Uterus (tissue), 4 donors: ENCODE measurements around the gene NOTCH2. TPM values are rescaled to one million over a fixed set of nuclear protein-coding genes. Genes with fewer than 3 reads are reported as not detected.

Source experiments
- DNase-seq, 2 donors: peaks; one replicate each; pipeline ENCODE4 v3.0.0-alpha.2; 2019 to 2020
- H3K27ac ChIP-seq, 2 donors: fragments of 200-600 bp; sonication (generic); 1 replicate in 1 of 2; 2 replicates in 1 of 2; pipeline ENCODE4 v1.5.1; 2016 to 2018
- H3K27me3 ChIP-seq, 2 donors: fragments of 200-600 bp; sonication (generic); one replicate each; pipeline ENCODE4 v1.5.1; 2018 to 2019; ENCODE audit warnings: control low read depth in 1 of 2
- H3K36me3 ChIP-seq, 2 donors: fragments of 200-600 bp; sonication (generic); one replicate each; pipeline ENCODE4 v1.5.1; 2019; ENCODE audit warnings: control low read depth in 1 of 2
- H3K4me1 ChIP-seq, 2 donors: fragments of 200-600 bp; sonication (generic); one replicate each; pipeline ENCODE4 v1.5.1; 2018 to 2019; ENCODE audit warnings: control low read depth in 1 of 2
- H3K4me3 ChIP-seq, 2 donors: fragments of 200-600 bp; sonication (generic); 1 replicate in 1 of 2; 2 replicates in 1 of 2; pipeline ENCODE4 v1.5.1; 2018 to 2019; ENCODE audit warnings: mild to moderate bottlenecking in 1 of 2
- H3K9me3 ChIP-seq, 2 donors: fragments of 200-600 bp; sonication (generic); one replicate each; pipeline ENCODE4 v1.5.1; 2019; ENCODE audit warnings: control low read depth in 1 of 2
- POLR2A ChIP-seq, 2 donors: fragments of 450-650 bp; IDR thresholded peaks; one replicate each; pipeline ENCODE4 v1.6.1; 2016; ENCODE audit warnings: antibody characterized with exemption in 2 of 2, mild to moderate bottlenecking in 1 of 2, moderate library complexity in 1 of 2
- intact Hi-C: fragments of 100-400 bp; cut with DNase I; formaldehyde crosslinking; loops from one replicate; pipeline ENCODE4 v1.15.1; 2023; ENCODE audit warnings: low total_unique reads
- total RNA-seq, 4 donors: library from RNA; depleted of rRNA in 3 of 4; stranded (reverse); fragments of >200 nt in 3 of 4; gene quantifications; one replicate each; pipeline versions ENCODE4 v1.1.0 to v1.2.4, GENCODE V29; 2014 to 2023
- TF ChIP-seq, protein P1 (sequence below), 4 experiments: fragments of 200-600 bp in 2 of 4; fragments of 450-650 bp in 2 of 4; sonication (generic) in 2 of 4; IDR thresholded peaks; one replicate each; pipeline ENCODE4 v1.5.1; 2016 to 2019; ENCODE audit warnings: antibody characterized with exemption in 4 of 4, mild to moderate bottlenecking in 2 of 4, moderate library complexity in 1 of 4
- donor health status: DM: yes; HTN: yes; CAD: no.

Gene NOTCH2
- total RNA-seq, 4 donors from 2014 or later = 33.8 to 266 (median 87.7) TPM

DNA sequence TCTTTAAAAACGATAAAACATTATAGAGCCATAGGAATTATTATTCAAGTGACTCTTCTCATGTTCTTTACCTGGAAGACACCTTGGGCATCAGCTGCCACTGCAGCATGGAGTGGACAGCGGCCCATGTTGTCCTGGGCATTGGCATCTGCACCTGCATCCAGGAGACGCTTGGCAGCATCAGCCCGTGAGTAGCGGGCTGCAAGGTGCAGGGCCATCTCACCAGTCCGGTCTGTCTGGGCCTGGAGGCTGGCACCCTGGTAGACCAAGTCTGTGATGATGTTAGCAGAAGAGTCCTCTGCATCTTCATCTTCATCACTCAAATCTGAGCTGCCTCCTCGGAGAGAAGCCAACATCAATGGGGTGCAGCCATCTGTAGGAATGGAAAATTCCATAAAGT lies 150.2 kb downstream of the NOTCH2 start:
- no peak for TF ChIP-seq POLR2A (IDR thresholded peaks at IDR 0.05)
- TF ChIP-seq, protein P1, sequence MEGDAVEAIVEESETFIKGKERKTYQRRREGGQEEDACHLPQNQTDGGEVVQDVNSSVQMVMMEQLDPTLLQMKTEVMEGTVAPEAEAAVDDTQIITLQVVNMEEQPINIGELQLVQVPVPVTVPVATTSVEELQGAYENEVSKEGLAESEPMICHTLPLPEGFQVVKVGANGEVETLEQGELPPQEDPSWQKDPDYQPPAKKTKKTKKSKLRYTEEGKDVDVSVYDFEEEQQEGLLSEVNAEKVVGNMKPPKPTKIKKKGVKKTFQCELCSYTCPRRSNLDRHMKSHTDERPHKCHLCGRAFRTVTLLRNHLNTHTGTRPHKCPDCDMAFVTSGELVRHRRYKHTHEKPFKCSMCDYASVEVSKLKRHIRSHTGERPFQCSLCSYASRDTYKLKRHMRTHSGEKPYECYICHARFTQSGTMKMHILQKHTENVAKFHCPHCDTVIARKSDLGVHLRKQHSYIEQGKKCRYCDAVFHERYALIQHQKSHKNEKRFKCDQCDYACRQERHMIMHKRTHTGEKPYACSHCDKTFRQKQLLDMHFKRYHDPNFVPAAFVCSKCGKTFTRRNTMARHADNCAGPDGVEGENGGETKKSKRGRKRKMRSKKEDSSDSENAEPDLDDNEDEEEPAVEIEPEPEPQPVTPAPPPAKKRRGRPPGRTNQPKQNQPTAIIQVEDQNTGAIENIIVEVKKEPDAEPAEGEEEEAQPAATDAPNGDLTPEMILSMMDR (IDR thresholded peaks at IDR 0.05) = no peak
- H3K4me1 ChIP-seq = no peaks in the 10 kb centered on the region
- no peaks in the 10 kb centered on the region for H3K36me3 ChIP-seq
- intact Hi-C loops = no loop called here
- no peaks in the 10 kb centered on the region for H3K9me3 ChIP-seq
- H3K27me3 ChIP-seq = no peaks in the 10 kb centered on the region
- H3K27ac ChIP-seq = no peak overlapping the region
- no peak overlapping the region for H3K4me3 ChIP-seq
- no peak for DNase-seq

DNA sequence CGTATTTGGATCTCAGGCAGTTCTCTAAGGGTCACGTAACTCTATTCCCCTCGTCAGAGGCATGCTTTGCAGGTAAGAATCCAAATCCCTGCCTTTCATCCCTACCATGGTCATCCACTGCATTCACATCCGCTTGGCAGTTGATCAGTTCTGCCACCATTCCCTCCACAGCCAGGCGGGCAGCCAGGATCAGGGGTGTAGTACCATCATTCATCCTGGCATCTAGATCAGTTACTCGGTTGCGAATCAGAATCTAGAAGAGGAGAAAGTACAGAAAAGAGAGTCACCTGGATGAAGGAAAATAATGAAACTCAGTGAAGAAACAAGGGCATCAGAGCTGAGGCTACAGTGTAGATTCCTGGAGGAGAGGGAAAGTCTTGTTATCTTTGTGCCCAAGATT lies 151.2 kb downstream of the NOTCH2 start:
- intact Hi-C loops = no loop called here
- H3K27me3 ChIP-seq = no peaks in the 10 kb centered on the region
- DNase-seq = no peak
- no peak overlapping the region for H3K4me3 ChIP-seq
- no peaks in the 10 kb centered on the region for H3K4me1 ChIP-seq
- no peak overlapping the region for H3K27ac ChIP-seq
- no peaks in the 10 kb centered on the region for H3K36me3 ChIP-seq
- no peaks in the 10 kb centered on the region for H3K9me3 ChIP-seq
- TF ChIP-seq, protein P1 (IDR thresholded peaks at IDR 0.05) = no peak
- no peak for TF ChIP-seq POLR2A (IDR thresholded peaks at IDR 0.05)

DNA sequence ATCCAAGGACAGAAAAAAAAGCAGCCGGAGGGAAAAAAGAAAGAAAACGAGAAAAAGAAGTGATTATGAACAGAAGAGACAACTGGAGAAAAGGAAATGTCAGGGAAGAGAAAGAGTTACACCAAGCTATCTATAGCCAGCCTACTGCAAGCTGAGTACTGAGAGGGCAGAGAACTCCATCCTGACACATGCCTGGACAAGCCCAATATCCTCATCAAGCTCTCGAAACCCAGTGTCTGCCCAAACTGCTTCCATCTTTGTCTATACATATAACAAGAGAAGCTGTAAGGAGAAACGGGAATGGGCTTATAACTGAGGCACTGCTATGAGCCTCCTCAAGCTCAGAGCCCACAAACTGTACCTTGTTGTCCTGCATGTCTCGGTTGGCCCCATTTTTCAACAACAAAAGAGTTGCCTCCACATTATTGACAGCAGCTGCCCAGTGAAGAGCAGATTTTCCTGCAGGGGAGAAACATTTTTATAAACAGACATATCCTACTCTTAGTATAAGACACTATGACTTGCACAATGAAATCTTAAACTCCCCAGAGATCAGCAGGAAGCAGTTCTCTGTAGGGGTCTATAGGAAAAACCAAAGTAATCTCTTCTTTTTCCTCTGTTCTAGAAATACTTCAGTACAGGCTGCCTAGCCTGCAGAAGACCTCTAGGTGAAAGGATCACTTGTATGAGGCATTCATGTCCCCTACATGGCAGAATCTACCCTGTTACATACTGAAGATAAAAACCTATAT lies 152.0 kb downstream of the NOTCH2 start:
- DNase-seq = no peak
- TF ChIP-seq, protein P1 (IDR thresholded peaks at IDR 0.05) = no peak
- no peak for TF ChIP-seq POLR2A (IDR thresholded peaks at IDR 0.05)
- Histone ChIP-seq H3K36me3 (no peaks in the 10 kb centered on the region), H3K27ac (no peak overlapping the region), H3K4me1 (no peaks in the 10 kb centered on the region), H3K4me3 (no peak overlapping the region), H3K27me3 (no peaks in the 10 kb centered on the region), H3K9me3 (no peaks in the 10 kb centered on the region)
- intact Hi-C loops = no loop called here

DNA sequence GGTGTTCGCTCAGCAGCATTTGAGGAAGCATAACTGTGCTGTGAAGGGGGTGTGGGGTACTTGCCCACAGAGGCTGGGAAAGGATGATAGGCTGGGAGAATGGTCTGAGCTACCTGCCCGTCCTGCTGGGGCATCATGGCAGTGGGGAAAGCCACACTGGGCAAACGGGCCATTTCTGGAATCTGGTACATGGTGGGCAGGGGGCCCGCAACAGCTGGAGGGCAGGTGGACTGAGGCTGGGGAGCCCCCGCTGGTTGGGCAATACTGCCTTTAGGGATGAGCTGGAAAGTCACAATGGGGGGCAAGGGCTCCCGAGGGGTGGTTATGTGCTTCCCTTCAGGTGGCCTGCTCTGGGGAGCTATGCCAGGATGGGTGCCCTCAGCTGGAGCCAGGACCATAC lies 153.9 kb downstream of the NOTCH2 start:
- H3K36me3 ChIP-seq = no peaks in the 10 kb centered on the region
- H3K4me3 ChIP-seq = no peak overlapping the region
- DNase-seq = no peak
- no peak overlapping the region for H3K27ac ChIP-seq
- intact Hi-C loops = no loop called here
- TF ChIP-seq, protein P1 (IDR thresholded peaks at IDR 0.05) = no peak
- no peak for TF ChIP-seq POLR2A (IDR thresholded peaks at IDR 0.05)
- H3K4me1 ChIP-seq = no peaks in the 10 kb centered on the region
- no peaks in the 10 kb centered on the region for H3K9me3 ChIP-seq
- H3K27me3 ChIP-seq = no peaks in the 10 kb centered on the region

DNA sequence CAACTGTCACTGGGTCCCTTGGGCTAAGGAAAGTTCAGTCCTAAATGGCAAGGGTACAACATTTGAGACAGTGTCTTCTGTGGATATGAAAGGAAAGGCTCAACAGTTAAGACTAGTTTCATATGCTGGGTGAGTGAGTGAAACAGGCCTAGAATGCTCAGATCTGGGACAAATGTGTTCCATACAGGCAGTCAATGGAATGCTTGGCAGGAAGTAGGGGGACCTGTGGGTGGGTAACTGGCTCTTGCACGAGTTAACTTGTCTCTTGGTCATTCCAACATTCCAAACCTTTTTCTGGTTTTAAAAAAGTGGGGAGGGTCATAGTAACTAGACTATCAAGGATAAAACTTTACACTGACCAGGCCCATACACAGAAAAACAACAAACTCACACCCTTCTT lies 155.4 kb downstream of the NOTCH2 start:
- H3K36me3 ChIP-seq = no peaks in the 10 kb centered on the region
- no peaks in the 10 kb centered on the region for H3K4me1 ChIP-seq
- no peak overlapping the region for H3K27ac ChIP-seq
- TF ChIP-seq, protein P1 (IDR thresholded peaks at IDR 0.05) = no peak
- TF ChIP-seq POLR2A (IDR thresholded peaks at IDR 0.05) = no peak
- no peaks in the 10 kb centered on the region for H3K27me3 ChIP-seq
- DNase-seq = no peak
- intact Hi-C loops = no loop called here
- H3K4me3 ChIP-seq = no peak overlapping the region
- no peaks in the 10 kb centered on the region for H3K9me3 ChIP-seq
